Gastrocnemius medialis (tissue), 4 donors: ENCODE measurements around the gene CROCC. TPM values are rescaled to one million over a fixed set of nuclear protein-coding genes. Genes with fewer than 3 reads are reported as not detected.

Experiments used
- ATAC-seq, 2 donors: fragments of 150-250 bp; one replicate each; pipeline ENCODE4 v1.9.1; 2016
- DNase-seq, 2 donors: peaks; one replicate each; pipeline ENCODE4 v3.0.0-alpha.2; 2019
- H3K27ac ChIP-seq, 4 donors: fragments of 200-600 bp; sonication (generic); 1 replicate in 1 of 4; 2 replicates in 3 of 4; pipeline ENCODE4 v1.5.1; 2016 to 2018; ENCODE audit warnings: mild to moderate bottlenecking in 2 of 4, moderate library complexity in 1 of 4
- H3K27me3 ChIP-seq, 3 donors: fragments of 200-600 bp; sonication (generic) in 2 of 3; 1 replicate in 1 of 3; 2 replicates in 2 of 3; pipeline versions ENCODE4 v1.5.1 to v1.6.0; 2016 to 2019; ENCODE audit warnings: mild to moderate bottlenecking in 1 of 3, moderate library complexity in 1 of 3
- H3K36me3 ChIP-seq, 2 donors: fragments of 200-600 bp; sonication (generic) in 1 of 2; one replicate each; pipeline ENCODE4 v1.5.1; 2017 to 2018
- H3K4me1 ChIP-seq, 2 donors: fragments of 200-600 bp; sonication (generic) in 1 of 2; one replicate each; pipeline ENCODE4 v1.5.1; 2016 to 2017; ENCODE audit warnings: mild to moderate bottlenecking in 2 of 2
- H3K4me3 ChIP-seq, 4 donors: fragments of 200-600 bp; sonication (generic) in 3 of 4; 1 replicate in 1 of 4; 2 replicates in 3 of 4; pipeline ENCODE4 v1.5.1; 2016 to 2019; ENCODE audit warnings: mild to moderate bottlenecking in 2 of 4
- H3K9me3 ChIP-seq, 3 donors: fragments of 200-600 bp; sonication (generic) in 2 of 3; 1 replicate in 1 of 3; 2 replicates in 2 of 3; pipeline ENCODE4 v1.5.1; 2016 to 2019
- CTCF ChIP-seq, 5 experiments: fragments of 450-650 bp in 3 of 5; fragments of 200-600 bp in 2 of 5; sonication (generic) in 2 of 5; IDR thresholded peaks in 4 of 5; conservative IDR thresholded peaks in 1 of 5; 1 replicate in 4 of 5; 2 replicates in 1 of 5; pipeline ENCODE4 v1.5.1; 2016 to 2019; ENCODE audit warnings: antibody characterized with exemption in 5 of 5, mild to moderate bottlenecking in 3 of 5, moderate library complexity in 3 of 5
- POLR2A ChIP-seq, 2 donors: fragments of 450-650 bp; IDR thresholded peaks; one replicate each; pipeline ENCODE4 v1.6.1; 2017; ENCODE audit warnings: antibody characterized with exemption in 2 of 2, mild to moderate bottlenecking in 2 of 2, moderate library complexity in 2 of 2
- in situ Hi-C, 4 donors: fragments of 200-750 bp; cut with MboI; loops; one replicate each; pipeline versions ENCODE4 v1.15.0 to v1.8.0; 2017; ENCODE audit warnings: low sequenced_read_pairs in 4 of 4
- intact Hi-C: fragments of 100-400 bp; cut with DNase I; formaldehyde crosslinking; loops from one replicate; pipeline ENCODE4 v1.15.1; 2023; ENCODE audit warnings: low total_unique reads
- total RNA-seq, 4 donors: library from RNA; depleted of rRNA; stranded (reverse); fragments of >200 nt; gene quantifications; one replicate each; pipeline versions ENCODE4 v1.1.0 to v1.2.3, GENCODE V29; 2016

The CROCC gene
- total RNA-seq, 4 donors from 2014 or later, result 3.0 to 8.0 (median 5.3) TPM

- ATAC-seq, result no peak
- Histone ChIP-seq H3K4me3 (no peak overlapping the region), H3K9me3 (no peaks in the 10 kb centered on the region), H3K27me3 (no peaks in the 10 kb centered on the region), H3K27ac (no peak overlapping the region), H3K4me1 (peaks cover 0 to 9% of the 10 kb centered on the region in 2 donors), H3K36me3 (no peaks in the 10 kb centered on the region)
- in situ Hi-C loops (no loop called here), intact Hi-C loops (no loop called here)
- no peak for DNase-seq
- TF ChIP-seq CTCF (IDR thresholded peaks at IDR 0.05 in 4 of 5, conservative IDR thresholded peaks at IDR 0.05 in 1 of 5), result no peak
- TF ChIP-seq POLR2A (IDR thresholded peaks at IDR 0.05), result no peak
Observed at GRCh38 chr1:16924216-16924918, 2.6 kb downstream of the CROCC start.

GRCh38 chr1:16924919-16925477 lies 3.3 kb downstream of the CROCC start:
- intact Hi-C loops, result no loop called here

GRCh38 chr1:16925635-16926490 lies 4.1 kb downstream of the CROCC start:
- H3K4me3 ChIP-seq, result no peak overlapping the region
- no peaks in the 10 kb centered on the region for H3K9me3 ChIP-seq
- TF ChIP-seq POLR2A (IDR thresholded peaks at IDR 0.05), result no peak
- no peak for TF ChIP-seq CTCF (IDR thresholded peaks at IDR 0.05 in 4 of 5, conservative IDR thresholded peaks at IDR 0.05 in 1 of 5)
- H3K27ac ChIP-seq, result no peak overlapping the region
- H3K27me3 ChIP-seq, result no peaks in the 10 kb centered on the region
- ATAC-seq (no peak), DNase-seq (no peak)
- in situ Hi-C loops (no loop called here), intact Hi-C loops (no loop called here)
- H3K4me1 ChIP-seq, result peaks cover 0 to 9% of the 10 kb centered on the region in 2 donors
- H3K36me3 ChIP-seq, result peaks cover 0 to 9% of the 10 kb centered on the region in 2 donors

More at GRCh38 chr1:16924919-16925477, 3.3 kb downstream of the CROCC start:
- TF ChIP-seq POLR2A (IDR thresholded peaks at IDR 0.05) (no peak), CTCF (IDR thresholded peaks at IDR 0.05 in 4 of 5, conservative IDR thresholded peaks at IDR 0.05 in 1 of 5) (no peak)
- H3K4me3 ChIP-seq, result no peak overlapping the region
- H3K36me3 ChIP-seq, result peaks cover 0 to under 1% of the 10 kb centered on the region in 2 donors
- H3K27ac ChIP-seq, result no peak overlapping the region
- no peak for DNase-seq
- in situ Hi-C loops, result no loop called here
- peaks cover 0 to 9% of the 10 kb centered on the region in 2 donors for H3K4me1 ChIP-seq
- H3K9me3 ChIP-seq, result no peaks in the 10 kb centered on the region
- ATAC-seq, result no peak
- no peaks in the 10 kb centered on the region for H3K27me3 ChIP-seq

- in situ Hi-C loops (no loop called here), intact Hi-C loops (no loop called here)
- Histone ChIP-seq H3K27ac (no peak overlapping the region), H3K4me1 (peaks cover 0 to 3% of the 10 kb centered on the region in 2 donors), H3K27me3 (no peaks in the 10 kb centered on the region), H3K9me3 (no peaks in the 10 kb centered on the region), H3K4me3 (no peak overlapping the region), H3K36me3 (peaks cover 0 to 16% of the 10 kb centered on the region in 2 donors)
- DNase-seq (no peak), ATAC-seq (no peak)
- TF ChIP-seq POLR2A (IDR thresholded peaks at IDR 0.05) (no peak), CTCF (IDR thresholded peaks at IDR 0.05 in 4 of 5, conservative IDR thresholded peaks at IDR 0.05 in 1 of 5) (no peak)
Observed at GRCh38 chr1:16926491-16927073, 4.9 kb downstream of the CROCC start.
